HG03280 (cell line): Measurements from ENCODE around the gene CHD9NB.
"Not testable (repeated sequence)": the region's sequence is repeated elsewhere in the genome, so short reads cannot be mapped to it uniquely, and the experiment has no call there.

Source experiments
- ATAC-seq: cut with Tn5 transposase; IDR thresholded peaks from one replicate; pipeline ENCODE4 v1.9.1; 2021; ENCODE audit warnings: mild to moderate bottlenecking, moderate library complexity; ENCODE audit not compliant: unreplicated experiment

Gene CHD9NB

GRCh38 chr16:53058441-53058840, 5.7 kb upstream of the CHD9NB start:
- no peak for ATAC-seq

- ATAC-seq = no peak
Observed at GRCh38 chr16:53057658-53058057, 5.0 kb upstream of the CHD9NB start.

GRCh38 chr16:53056392-53056881, 3.7 kb upstream of the CHD9NB start:
- no peak for ATAC-seq

GRCh38 chr16:53055541-53056391, 3.1 kb upstream of the CHD9NB start:
- ATAC-seq = no peak

GRCh38 chr16:53054670-53055485, 2.2 kb upstream of the CHD9NB start, which contains the start of gene CHD9:
Gene CHD9 (plus strand): TSS chr16:53054991. CDS start chr16:53156090, 101,099 bp downstream.
- peak; percentile 82 for ATAC-seq

- ATAC-seq = peak; percentile 33
Observed at GRCh38 chr16:53053967-53054669, 1.4 kb upstream of the CHD9NB start.

- ATAC-seq = not testable (repeated sequence)
Observed at GRCh38 chr16:53051255-53051654, 1.4 kb downstream of the CHD9NB start.

GRCh38 chr16:53048139-53048915, 4.4 kb downstream of the CHD9NB start:
- ATAC-seq = no peak

GRCh38 chr16:53047515-53047914, 5.2 kb downstream of the CHD9NB start:
- ATAC-seq = not testable (repeated sequence)

GRCh38 chr16:53045341-53046220, 7.1 kb downstream of the CHD9NB start:
- ATAC-seq = no peak

- no peak for ATAC-seq
Observed at GRCh38 chr16:53043986-53044601, 8.6 kb downstream of the CHD9NB start.

- ATAC-seq = no peak
Observed at GRCh38 chr16:53043428-53043831, 9.3 kb downstream of the CHD9NB start.

- ATAC-seq = no peak
Observed at GRCh38 chr16:53042235-53042701, 10.4 kb downstream of the CHD9NB start.

- no peak for ATAC-seq
Observed at GRCh38 chr16:53041320-53042051, 11.2 kb downstream of the CHD9NB start.

- ATAC-seq = no peak
Observed at GRCh38 chr16:53040788-53041187, 11.9 kb downstream of the CHD9NB start.

GRCh38 chr16:53036711-53037110, 16.0 kb downstream of the CHD9NB start:
- ATAC-seq = not testable (repeated sequence)

GRCh38 chr16:53036066-53036465, 16.6 kb downstream of the CHD9NB start:
- no peak for ATAC-seq
